Spinal cord (tissue), 10 donors: Measurements from ENCODE around the gene DCAKD. TPM values are rescaled to one million over a fixed set of nuclear protein-coding genes. Genes with fewer than 3 reads are reported as not detected.

Source experiments
- DNase-seq, 6 donors: peaks; one replicate each; pipeline versions ENCODE4 v3.0.0 to v3.0.0-alpha.2; 2013 to 2015; ENCODE audit warnings: low spot score in 6 of 6, low read depth in 4 of 6
- H3K27ac ChIP-seq: one replicate; pipeline ENCODE4 v1.5.1; 2013; ENCODE audit warnings: low read depth, low read length, control low read depth
- H3K27me3 ChIP-seq: one replicate; pipeline ENCODE4 v1.6.1; 2013; ENCODE audit warnings: low read length; ENCODE audit not compliant: control insufficient read depth, insufficient read depth
- H3K36me3 ChIP-seq: one replicate; pipeline ENCODE4 v1.6.1; 2013; ENCODE audit warnings: low read length; ENCODE audit not compliant: control insufficient read depth, insufficient read depth
- H3K4me1 ChIP-seq: one replicate; pipeline ENCODE4 v1.6.1; 2013; ENCODE audit warnings: low read length; ENCODE audit not compliant: control insufficient read depth, insufficient read depth
- H3K4me3 ChIP-seq: one replicate; pipeline ENCODE4 v1.5.1; 2013; ENCODE audit warnings: low read depth, low read length, control low read depth
- H3K9me3 ChIP-seq: one replicate; pipeline ENCODE4 v1.6.1; 2013; ENCODE audit warnings: low read length; ENCODE audit not compliant: control insufficient read depth, insufficient read depth
- WGBS: methylation state at CpG from one replicate; pipeline ENCODE4 v1.1.5; 2013; ENCODE audit warnings: missing lambda C conversion rate; ENCODE audit not compliant: insufficient coverage; 5-methylcytosine and 5-hydroxymethylcytosine counted together
- polyA plus RNA-seq, 2 donors: library from polyadenylated mRNA; unstranded; fragments of 120-200 nt; gene quantifications; one replicate each; pipeline ENCODE4 v1.2.1, GENCODE V29; 2013; ENCODE audit not compliant: insufficient read length in 2 of 2
- total RNA-seq, 2 donors: library from RNA; depleted of rRNA in 1 of 2; stranded (reverse); fragments of 120-200 nt in 1 of 2; fragments of >200 nt in 1 of 2; gene quantifications; one replicate each; pipeline versions ENCODE4 v1.2.3 to v1.2.4, GENCODE V29; 2013 to 2014
- donor health status: healthy.

Gene DCAKD
- total and polyA plus RNA-seq, 4 donors, result 34.6 to 79.1 (median 59.3) TPM

- Histone ChIP-seq H3K27ac (no peak overlapping the region), H3K4me3 (no peak overlapping the region), H3K36me3 (no peaks in the 10 kb centered on the region), H3K4me1 (peaks cover 31% of the 10 kb centered on the region), H3K9me3 (no peaks in the 10 kb centered on the region), H3K27me3 (no peaks in the 10 kb centered on the region)
- no peak for DNase-seq
- 69% methylated on average over 9 of the region's 13 CpGs for WGBS
Observed at GRCh38 chr17:45009676-45010467, 41.6 kb downstream of the DCAKD start.

- H3K4me3 ChIP-seq, result no peak overlapping the region
- no peaks in the 10 kb centered on the region for H3K9me3 ChIP-seq
- no peaks in the 10 kb centered on the region for H3K27me3 ChIP-seq
- H3K4me1 ChIP-seq, result peaks cover 27% of the 10 kb centered on the region
- WGBS, result 74% methylated on average over 7 of the region's 10 CpGs
- H3K36me3 ChIP-seq, result no peaks in the 10 kb centered on the region
- no peak for DNase-seq
- H3K27ac ChIP-seq, result no peak overlapping the region
Observed at GRCh38 chr17:45008216-45008615, 43.2 kb downstream of the DCAKD start.

- peak in 2 of 6 donors; percentile 35 to 79 for DNase-seq
- H3K27ac ChIP-seq, result no peak overlapping the region
- no peak overlapping the region for H3K4me3 ChIP-seq
- H3K4me1 ChIP-seq, result peaks cover 16% of the 10 kb centered on the region
- 43% methylated on average over 2 of the region's 10 CpGs for WGBS
- H3K9me3 ChIP-seq, result no peaks in the 10 kb centered on the region
- no peaks in the 10 kb centered on the region for H3K36me3 ChIP-seq
- no peaks in the 10 kb centered on the region for H3K27me3 ChIP-seq
Observed at GRCh38 chr17:45006927-45007461, 44.4 kb downstream of the DCAKD start.

GRCh38 chr17:45005700-45006099, 45.7 kb downstream of the DCAKD start:
- Histone ChIP-seq H3K36me3 (no peaks in the 10 kb centered on the region), H3K4me1 (peaks cover 16% of the 10 kb centered on the region), H3K9me3 (no peaks in the 10 kb centered on the region), H3K4me3 (no peak overlapping the region), H3K27ac (no peak overlapping the region), H3K27me3 (no peaks in the 10 kb centered on the region)
- no peak for DNase-seq
- 100% methylated on average over 1 of the region's 2 CpGs for WGBS

- H3K4me3 ChIP-seq, result no peak overlapping the region
- H3K9me3 ChIP-seq, result no peaks in the 10 kb centered on the region
- DNase-seq, result no peak
- H3K36me3 ChIP-seq, result no peaks in the 10 kb centered on the region
- no peak overlapping the region for H3K27ac ChIP-seq
- H3K27me3 ChIP-seq, result no peaks in the 10 kb centered on the region
- WGBS, result no CpG with 5 or more reads among the region's 3 CpGs
- peaks cover 9% of the 10 kb centered on the region for H3K4me1 ChIP-seq
Observed at GRCh38 chr17:45004388-45004787, 47.0 kb downstream of the DCAKD start.

- no peak overlapping the region for H3K4me3 ChIP-seq
- H3K36me3 ChIP-seq, result no peaks in the 10 kb centered on the region
- 45% methylated on average over 7 of the region's 8 CpGs for WGBS
- peaks cover 6% of the 10 kb centered on the region for H3K4me1 ChIP-seq
- H3K27me3 ChIP-seq, result no peaks in the 10 kb centered on the region
- DNase-seq, result no peak
- H3K27ac ChIP-seq, result no peak overlapping the region
- no peaks in the 10 kb centered on the region for H3K9me3 ChIP-seq
Observed at GRCh38 chr17:45003877-45004276, 47.6 kb downstream of the DCAKD start.

GRCh38 chr17:45001310-45001709, 50.1 kb downstream of the DCAKD start:
- DNase-seq, result no peak
- 89% methylated on average over 3 of the region's 3 CpGs for WGBS
- no peaks in the 10 kb centered on the region for H3K27me3 ChIP-seq
- H3K9me3 ChIP-seq, result no peaks in the 10 kb centered on the region
- peaks cover 8% of the 10 kb centered on the region for H3K4me1 ChIP-seq
- no peak overlapping the region for H3K4me3 ChIP-seq
- H3K36me3 ChIP-seq, result no peaks in the 10 kb centered on the region
- no peak overlapping the region for H3K27ac ChIP-seq

- H3K27me3 ChIP-seq, result no peaks in the 10 kb centered on the region
- DNase-seq, result no peak
- WGBS, result no CpG with 5 or more reads among the region's 3 CpGs
- H3K36me3 ChIP-seq, result no peaks in the 10 kb centered on the region
- H3K4me3 ChIP-seq, result no peak overlapping the region
- no peaks in the 10 kb centered on the region for H3K9me3 ChIP-seq
- no peak overlapping the region for H3K27ac ChIP-seq
- H3K4me1 ChIP-seq, result peaks cover 12% of the 10 kb centered on the region
Observed at GRCh38 chr17:44999433-44999832, 52.0 kb downstream of the DCAKD start.

GRCh38 chr17:44998646-44999045, 52.8 kb downstream of the DCAKD start:
- H3K36me3 ChIP-seq, result no peaks in the 10 kb centered on the region
- no peak overlapping the region for H3K4me3 ChIP-seq
- no peaks in the 10 kb centered on the region for H3K27me3 ChIP-seq
- H3K9me3 ChIP-seq, result no peaks in the 10 kb centered on the region
- no peak overlapping the region for H3K27ac ChIP-seq
- peaks cover 12% of the 10 kb centered on the region for H3K4me1 ChIP-seq
- DNase-seq, result no peak
